ENCODE data around the gene DDX31.

DNA sequence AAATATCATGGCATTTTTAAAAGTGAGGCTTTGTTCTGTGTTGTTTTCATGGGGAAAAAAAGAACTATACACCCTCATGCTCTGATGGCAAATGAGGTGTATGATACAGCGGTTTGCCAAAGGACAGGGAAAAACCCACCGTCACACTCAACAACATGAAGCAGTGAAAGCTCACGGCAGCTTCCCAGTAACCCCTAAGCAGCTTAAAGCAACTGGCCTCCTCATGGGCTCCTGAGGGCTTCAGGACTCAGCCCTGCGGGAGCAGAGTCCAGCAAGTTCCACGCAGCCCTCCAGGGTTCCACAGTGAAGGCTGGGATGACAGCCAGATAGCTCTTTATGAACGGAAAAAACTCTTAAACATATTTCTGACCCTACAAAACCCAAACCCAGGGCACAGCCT, 74.5 kb downstream of the DDX31 start:
- TF ChIP-seq, protein P1, sequence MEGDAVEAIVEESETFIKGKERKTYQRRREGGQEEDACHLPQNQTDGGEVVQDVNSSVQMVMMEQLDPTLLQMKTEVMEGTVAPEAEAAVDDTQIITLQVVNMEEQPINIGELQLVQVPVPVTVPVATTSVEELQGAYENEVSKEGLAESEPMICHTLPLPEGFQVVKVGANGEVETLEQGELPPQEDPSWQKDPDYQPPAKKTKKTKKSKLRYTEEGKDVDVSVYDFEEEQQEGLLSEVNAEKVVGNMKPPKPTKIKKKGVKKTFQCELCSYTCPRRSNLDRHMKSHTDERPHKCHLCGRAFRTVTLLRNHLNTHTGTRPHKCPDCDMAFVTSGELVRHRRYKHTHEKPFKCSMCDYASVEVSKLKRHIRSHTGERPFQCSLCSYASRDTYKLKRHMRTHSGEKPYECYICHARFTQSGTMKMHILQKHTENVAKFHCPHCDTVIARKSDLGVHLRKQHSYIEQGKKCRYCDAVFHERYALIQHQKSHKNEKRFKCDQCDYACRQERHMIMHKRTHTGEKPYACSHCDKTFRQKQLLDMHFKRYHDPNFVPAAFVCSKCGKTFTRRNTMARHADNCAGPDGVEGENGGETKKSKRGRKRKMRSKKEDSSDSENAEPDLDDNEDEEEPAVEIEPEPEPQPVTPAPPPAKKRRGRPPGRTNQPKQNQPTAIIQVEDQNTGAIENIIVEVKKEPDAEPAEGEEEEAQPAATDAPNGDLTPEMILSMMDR (IDR thresholded peaks at IDR 0.05; ENCODE audit: low read depth, low read length): no peak
- TF ChIP-seq, protein P2, sequence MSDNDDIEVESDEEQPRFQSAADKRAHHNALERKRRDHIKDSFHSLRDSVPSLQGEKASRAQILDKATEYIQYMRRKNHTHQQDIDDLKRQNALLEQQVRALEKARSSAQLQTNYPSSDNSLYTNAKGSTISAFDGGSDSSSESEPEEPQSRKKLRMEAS (IDR thresholded peaks at IDR 0.05; ENCODE audit: low read depth, low read length): no peak
- TF ChIP-seq POLR2A (IDR thresholded peaks at IDR 0.05; ENCODE audit: extremely low read depth, insufficient read length): no peak

Measured in NB4 (cell line).